Measurements from ENCODE around the gene MAP2K3. TPM values are rescaled to one million over a fixed set of nuclear protein-coding genes. Genes with fewer than 3 reads are reported as not detected.

The MAP2K3 gene
- total RNA-seq, 1 experiment from 2014 or later: 50.9 TPM

DNA sequence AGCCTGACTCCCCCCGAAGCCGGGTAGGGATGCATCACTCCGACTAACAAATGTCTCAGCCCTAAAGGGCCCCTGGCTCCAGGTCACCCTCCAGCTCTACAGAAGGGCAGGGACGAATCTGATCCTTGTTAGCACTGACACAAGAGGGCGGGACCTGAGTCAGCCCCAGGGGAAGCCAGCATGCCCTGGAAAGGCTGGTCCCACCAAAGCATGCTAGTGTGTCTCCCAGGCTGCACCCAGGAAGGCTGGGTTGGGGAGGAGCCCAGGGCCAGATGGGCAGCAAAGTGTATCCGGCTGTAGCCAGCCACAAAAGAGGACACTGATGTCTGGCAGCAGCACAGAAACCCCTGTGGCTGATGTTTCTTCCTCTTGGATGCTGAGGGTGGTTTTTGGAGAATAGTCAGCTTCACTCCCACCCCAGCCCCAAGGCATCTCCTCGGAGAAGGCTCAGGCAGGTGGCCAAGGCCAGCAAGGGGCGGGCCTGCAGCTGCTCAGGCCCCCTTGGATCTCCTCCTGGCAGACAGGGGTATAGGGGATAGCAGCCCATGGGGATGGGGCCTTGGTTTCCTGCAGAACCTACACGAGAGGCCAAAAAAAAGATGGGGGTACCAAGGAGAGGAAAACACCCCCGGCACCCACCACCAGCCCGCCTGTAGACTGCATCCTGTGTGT lies 42.3 kb upstream of the MAP2K3 start:
- CTCF ChIA-PET: interaction anchor here (0.6 kb wide), 1 partner anchor 39 kb away, joined by 3 read pairs; no protein-coding TSS in a partner anchor
- H3K9me3 Mint-ChIP-seq (ENCODE audit: unreplicated experiment): no peaks in the 10 kb centered on the region
- Histone ChIP-seq H3K27me3 (replicated peaks; ENCODE audit: control insufficient read depth, insufficient read depth, low read length) (no peaks in the 10 kb centered on the region), H3K36me3 (ENCODE audit: control insufficient read depth, insufficient read depth, low read length) (no peaks in the 10 kb centered on the region), H3K4me3 (ENCODE audit: low read depth, low read length) (no peak overlapping the region), H3K9me3 (no peaks in the 10 kb centered on the region), H3K4me1 (peaks cover 14% of the 10 kb centered on the region)
- BruUV-seq (replicated peaks): no TSS peak
- no peaks in the 10 kb centered on the region for H3K36me3 Mint-ChIP-seq (ENCODE audit: insufficient read depth, unreplicated experiment)
- DNase-seq: peak in 1 of 2 experiments; percentile 12
- peaks cover 4% of the 10 kb centered on the region for H3K27me3 Mint-ChIP-seq (ENCODE audit: insufficient read depth, unreplicated experiment)
- POLR2A ChIA-PET: no interaction called here
- intact Hi-C loops (cut with micrococcal nuclease; ENCODE audit: unreplicated experiment): no loop called here
- no peak overlapping the region for H3K4me3 Mint-ChIP-seq (ENCODE audit: unreplicated experiment)
- no peak overlapping the region for H3K27ac Mint-ChIP-seq (ENCODE audit: unreplicated experiment)
- no peaks in the 10 kb centered on the region for H3K4me1 Mint-ChIP-seq (ENCODE audit: low read depth, unreplicated experiment)
- TF ChIP-seq, protein P1, sequence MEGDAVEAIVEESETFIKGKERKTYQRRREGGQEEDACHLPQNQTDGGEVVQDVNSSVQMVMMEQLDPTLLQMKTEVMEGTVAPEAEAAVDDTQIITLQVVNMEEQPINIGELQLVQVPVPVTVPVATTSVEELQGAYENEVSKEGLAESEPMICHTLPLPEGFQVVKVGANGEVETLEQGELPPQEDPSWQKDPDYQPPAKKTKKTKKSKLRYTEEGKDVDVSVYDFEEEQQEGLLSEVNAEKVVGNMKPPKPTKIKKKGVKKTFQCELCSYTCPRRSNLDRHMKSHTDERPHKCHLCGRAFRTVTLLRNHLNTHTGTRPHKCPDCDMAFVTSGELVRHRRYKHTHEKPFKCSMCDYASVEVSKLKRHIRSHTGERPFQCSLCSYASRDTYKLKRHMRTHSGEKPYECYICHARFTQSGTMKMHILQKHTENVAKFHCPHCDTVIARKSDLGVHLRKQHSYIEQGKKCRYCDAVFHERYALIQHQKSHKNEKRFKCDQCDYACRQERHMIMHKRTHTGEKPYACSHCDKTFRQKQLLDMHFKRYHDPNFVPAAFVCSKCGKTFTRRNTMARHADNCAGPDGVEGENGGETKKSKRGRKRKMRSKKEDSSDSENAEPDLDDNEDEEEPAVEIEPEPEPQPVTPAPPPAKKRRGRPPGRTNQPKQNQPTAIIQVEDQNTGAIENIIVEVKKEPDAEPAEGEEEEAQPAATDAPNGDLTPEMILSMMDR (IDR thresholded peaks at IDR 0.05; ENCODE audit: insufficient read depth in 1 of 2, low read depth in 1 of 2, low read length in 1 of 2, severe bottlenecking in 1 of 2, unreplicated experiment in 1 of 2): no peak

DNA sequence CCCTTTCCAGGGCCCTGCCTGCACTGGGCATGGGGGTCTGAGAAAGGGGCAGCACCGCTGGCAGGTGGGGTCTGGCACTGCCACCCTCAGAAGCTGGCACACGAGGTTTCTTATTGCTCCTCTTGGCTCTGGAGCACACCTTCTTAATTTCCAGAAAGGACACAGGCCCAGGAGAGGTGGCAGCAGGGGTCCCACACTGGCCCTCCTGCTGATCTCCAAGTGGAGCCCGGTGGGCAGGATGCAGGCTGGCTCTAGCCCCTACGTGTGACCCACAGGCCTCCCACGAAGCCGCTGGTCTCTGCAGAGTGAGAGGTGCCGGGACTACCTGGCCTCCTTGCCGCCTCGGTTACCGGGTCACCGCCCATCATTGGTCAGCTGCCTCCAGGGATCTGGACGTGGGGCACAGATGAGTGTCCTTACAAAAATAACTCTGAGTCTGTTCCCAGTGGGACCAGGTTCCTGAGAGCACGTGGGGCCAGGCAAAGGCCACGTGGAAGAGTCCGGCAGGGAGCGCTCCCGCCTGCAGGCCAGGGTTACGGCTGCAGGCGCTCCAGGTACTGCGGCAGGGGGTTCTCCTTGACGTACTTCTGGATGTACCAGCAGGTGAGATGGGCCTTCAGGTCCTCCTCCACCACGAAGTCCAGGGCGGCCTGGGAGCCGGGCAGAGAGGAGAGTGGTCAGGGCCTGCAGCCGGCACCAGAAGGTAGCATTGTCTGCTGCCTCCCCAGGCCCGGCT lies 41.6 kb upstream of the MAP2K3 start:
- CTCF ChIA-PET: interaction anchor here (0.5 kb wide), 1 partner anchor 27 kb away, joined by 3 read pairs; no protein-coding TSS in a partner anchor

More for the DNA sequence above, 41.6 kb upstream of the MAP2K3 start:
- Histone ChIP-seq H3K27me3 (replicated peaks; ENCODE audit: control insufficient read depth, insufficient read depth, low read length) (no peaks in the 10 kb centered on the region), H3K4me3 (ENCODE audit: low read depth, low read length) (no peak overlapping the region), H3K9me3 (no peaks in the 10 kb centered on the region), H3K4me1 (peaks cover 14% of the 10 kb centered on the region), H3K36me3 (ENCODE audit: control insufficient read depth, insufficient read depth, low read length) (no peaks in the 10 kb centered on the region)
- Mint-ChIP-seq H3K9me3 (ENCODE audit: unreplicated experiment) (no peaks in the 10 kb centered on the region), H3K4me3 (ENCODE audit: unreplicated experiment) (no peak overlapping the region), H3K27ac (ENCODE audit: unreplicated experiment) (no peak overlapping the region), H3K4me1 (ENCODE audit: low read depth, unreplicated experiment) (no peaks in the 10 kb centered on the region), H3K36me3 (ENCODE audit: insufficient read depth, unreplicated experiment) (no peaks in the 10 kb centered on the region), H3K27me3 (ENCODE audit: insufficient read depth, unreplicated experiment) (no peaks in the 10 kb centered on the region)
- no TSS peak for BruUV-seq (replicated peaks)
- intact Hi-C loops (cut with micrococcal nuclease; ENCODE audit: unreplicated experiment): no loop called here
- TF ChIP-seq, protein P1 (IDR thresholded peaks at IDR 0.05; ENCODE audit: insufficient read depth in 1 of 2, low read depth in 1 of 2, low read length in 1 of 2, severe bottlenecking in 1 of 2, unreplicated experiment in 1 of 2): no peak
- POLR2A ChIA-PET: no interaction called here
- peak in 1 of 2 experiments; percentile 34 for DNase-seq
